ENCODE measurements around the gene ITGAD.

The ITGAD gene

GRCh38 chr16:31365131-31365865 lies 27.8 kb upstream of the ITGAD start:
- no peak for DNase-seq (ENCODE audit: low read depth)

- DNase-seq (ENCODE audit: low read depth), result no peak
These were observed 25.3 kb upstream of the ITGAD start for GRCh38 chr16:31367853-31368252.

- no peak for DNase-seq (ENCODE audit: low read depth)
These were observed 22.1 kb upstream of the ITGAD start for GRCh38 chr16:31371008-31371407.

GRCh38 chr16:31371619-31372484 lies 21.3 kb upstream of the ITGAD start:
- DNase-seq (ENCODE audit: low read depth), result no peak

GRCh38 chr16:31373235-31373634 lies 19.9 kb upstream of the ITGAD start:
- no peak for DNase-seq (ENCODE audit: low read depth)

- no peak for DNase-seq (ENCODE audit: low read depth)
These were observed 17.9 kb upstream of the ITGAD start for GRCh38 chr16:31375231-31375630.

GRCh38 chr16:31376705-31377104 lies 16.4 kb upstream of the ITGAD start:
- no peak for DNase-seq (ENCODE audit: low read depth)

GRCh38 chr16:31377210-31377903 lies 15.8 kb upstream of the ITGAD start:
- DNase-seq (ENCODE audit: low read depth), result no peak

GRCh38 chr16:31380201-31380600 lies 12.9 kb upstream of the ITGAD start:
- DNase-seq (ENCODE audit: low read depth), result no peak

GRCh38 chr16:31382485-31383161 lies 10.5 kb upstream of the ITGAD start:
- DNase-seq (ENCODE audit: low read depth), result peak; percentile 42

- no peak for DNase-seq (ENCODE audit: low read depth)
These were observed 7.5 kb upstream of the ITGAD start for GRCh38 chr16:31385680-31386079.

- DNase-seq (ENCODE audit: low read depth), result no peak
These were observed 6.8 kb upstream of the ITGAD start for GRCh38 chr16:31386157-31386984.

GRCh38 chr16:31388535-31388934 lies 4.6 kb upstream of the ITGAD start:
- no peak for DNase-seq (ENCODE audit: low read depth)

- no peak for DNase-seq (ENCODE audit: low read depth)
These were observed 2.6 kb upstream of the ITGAD start for GRCh38 chr16:31390504-31391041.

GRCh38 chr16:31395647-31396046 lies 2.5 kb downstream of the ITGAD start:
- no peak for DNase-seq (ENCODE audit: low read depth)

- DNase-seq (ENCODE audit: low read depth), result no peak
These were observed 4.0 kb downstream of the ITGAD start for GRCh38 chr16:31397096-31397660.

- DNase-seq (ENCODE audit: low read depth), result no peak
These were observed 4.6 kb downstream of the ITGAD start for GRCh38 chr16:31397701-31398100.

GRCh38 chr16:31400191-31400590 lies 7.1 kb downstream of the ITGAD start:
- no peak for DNase-seq (ENCODE audit: low read depth)

GRCh38 chr16:31401436-31401835 lies 8.3 kb downstream of the ITGAD start:
- no peak for DNase-seq (ENCODE audit: low read depth)

- DNase-seq (ENCODE audit: low read depth), result no peak
These were observed 9.6 kb downstream of the ITGAD start for GRCh38 chr16:31402687-31403086.

All from stimulated activated CD8-positive, alpha-beta memory T cell treated with anti-CD3 and anti-CD28 coated beads, Interleukin-12 subunit alpha, Interleukin-12 subunit beta, amount 100 ng/mL, for 1 hour (primary cell).